ENCODE data around the gene CHD6.
A peak's percentile ranks its signal among the peaks of the same experiment; 100 is the strongest.

The CHD6 gene

DNA sequence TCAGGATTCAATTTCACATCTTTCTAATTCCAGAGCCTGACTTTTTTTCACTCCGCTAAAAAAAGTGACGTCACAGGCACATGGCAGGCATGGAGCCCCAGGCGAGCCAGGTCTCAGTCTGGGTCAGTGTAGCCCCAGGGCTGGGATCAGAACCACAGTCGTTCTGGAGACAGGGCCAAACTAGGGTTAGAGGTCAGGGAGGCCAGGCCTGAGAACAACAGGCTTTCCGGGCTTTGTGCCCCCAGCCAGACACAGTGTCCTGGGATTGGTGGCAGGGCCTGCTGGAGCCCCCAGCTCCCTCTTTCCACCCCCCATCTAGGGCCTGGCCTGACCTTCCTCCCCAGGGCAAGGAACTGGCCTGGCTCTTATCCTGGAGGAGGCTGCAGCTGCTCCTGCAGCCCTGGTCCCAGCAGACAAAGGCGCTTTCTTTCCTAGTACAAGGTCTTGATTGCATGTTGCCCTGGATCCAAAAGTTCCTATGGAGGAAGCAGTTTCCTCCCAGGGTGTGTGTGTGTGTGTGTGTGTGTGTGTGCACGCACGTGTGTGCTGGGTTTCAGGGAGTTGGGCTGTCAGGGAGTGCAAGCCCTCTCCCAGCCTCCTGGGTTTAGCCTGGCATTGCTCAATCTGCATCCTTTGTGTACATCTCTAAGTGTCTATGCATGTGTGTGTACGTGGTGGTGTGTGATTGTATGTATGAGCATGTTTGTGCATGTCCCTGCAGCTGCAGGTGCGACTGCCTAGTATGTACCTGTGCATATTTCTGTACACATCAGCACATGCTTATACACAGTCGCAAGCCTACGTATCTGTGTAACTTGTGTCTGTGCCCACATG, 225.1 kb downstream of the CHD6 start:
- no peak overlapping the region for H3K4me3 ChIP-seq (ENCODE audit: low read depth, low read length)
- no peak overlapping the region for H3K27ac ChIP-seq
- in situ Hi-C loops (cut with HindIII; ENCODE audit: low pct_ligation_motif_present, low sequenced_read_pairs), result no loop called here
- no peak for DNase-seq
- TF ChIP-seq, protein P1, sequence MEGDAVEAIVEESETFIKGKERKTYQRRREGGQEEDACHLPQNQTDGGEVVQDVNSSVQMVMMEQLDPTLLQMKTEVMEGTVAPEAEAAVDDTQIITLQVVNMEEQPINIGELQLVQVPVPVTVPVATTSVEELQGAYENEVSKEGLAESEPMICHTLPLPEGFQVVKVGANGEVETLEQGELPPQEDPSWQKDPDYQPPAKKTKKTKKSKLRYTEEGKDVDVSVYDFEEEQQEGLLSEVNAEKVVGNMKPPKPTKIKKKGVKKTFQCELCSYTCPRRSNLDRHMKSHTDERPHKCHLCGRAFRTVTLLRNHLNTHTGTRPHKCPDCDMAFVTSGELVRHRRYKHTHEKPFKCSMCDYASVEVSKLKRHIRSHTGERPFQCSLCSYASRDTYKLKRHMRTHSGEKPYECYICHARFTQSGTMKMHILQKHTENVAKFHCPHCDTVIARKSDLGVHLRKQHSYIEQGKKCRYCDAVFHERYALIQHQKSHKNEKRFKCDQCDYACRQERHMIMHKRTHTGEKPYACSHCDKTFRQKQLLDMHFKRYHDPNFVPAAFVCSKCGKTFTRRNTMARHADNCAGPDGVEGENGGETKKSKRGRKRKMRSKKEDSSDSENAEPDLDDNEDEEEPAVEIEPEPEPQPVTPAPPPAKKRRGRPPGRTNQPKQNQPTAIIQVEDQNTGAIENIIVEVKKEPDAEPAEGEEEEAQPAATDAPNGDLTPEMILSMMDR (IDR thresholded peaks at IDR 0.05; ENCODE audit: low read depth, low read length, missing control alignments), result no peak
- H3K36me3 ChIP-seq (replicated peaks), result no peaks in the 10 kb centered on the region
- no peaks in the 10 kb centered on the region for H3K27me3 ChIP-seq (replicated peaks)

DNA sequence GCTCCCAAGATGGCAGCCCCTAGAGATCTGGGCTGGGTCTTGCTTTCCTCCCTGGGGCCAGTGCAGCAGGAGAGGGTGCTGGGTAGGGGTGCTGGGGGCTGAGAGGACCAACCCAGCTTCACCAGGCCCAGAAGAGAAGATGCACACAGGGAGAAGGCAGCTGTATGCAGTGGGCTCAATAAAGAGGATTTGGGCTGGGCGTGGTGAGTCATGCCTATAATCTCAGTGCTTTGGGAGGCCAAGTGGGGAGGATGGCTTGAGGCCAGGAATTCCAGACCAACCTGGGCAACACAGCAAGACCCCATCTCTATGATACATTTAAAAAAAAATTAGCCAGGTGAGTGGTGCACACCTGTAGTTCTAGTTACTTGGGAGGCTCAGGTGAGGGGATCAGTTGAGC, 225.9 kb downstream of the CHD6 start:
- H3K36me3 ChIP-seq (replicated peaks), result no peaks in the 10 kb centered on the region
- in situ Hi-C loops (cut with HindIII; ENCODE audit: low pct_ligation_motif_present, low sequenced_read_pairs), result no loop called here
- H3K27me3 ChIP-seq (replicated peaks), result no peaks in the 10 kb centered on the region
- no peak overlapping the region for H3K27ac ChIP-seq
- H3K4me3 ChIP-seq (ENCODE audit: low read depth, low read length), result no peak overlapping the region
- TF ChIP-seq, protein P1 (IDR thresholded peaks at IDR 0.05; ENCODE audit: low read depth, low read length, missing control alignments), result no peak
- no peak for DNase-seq

DNA sequence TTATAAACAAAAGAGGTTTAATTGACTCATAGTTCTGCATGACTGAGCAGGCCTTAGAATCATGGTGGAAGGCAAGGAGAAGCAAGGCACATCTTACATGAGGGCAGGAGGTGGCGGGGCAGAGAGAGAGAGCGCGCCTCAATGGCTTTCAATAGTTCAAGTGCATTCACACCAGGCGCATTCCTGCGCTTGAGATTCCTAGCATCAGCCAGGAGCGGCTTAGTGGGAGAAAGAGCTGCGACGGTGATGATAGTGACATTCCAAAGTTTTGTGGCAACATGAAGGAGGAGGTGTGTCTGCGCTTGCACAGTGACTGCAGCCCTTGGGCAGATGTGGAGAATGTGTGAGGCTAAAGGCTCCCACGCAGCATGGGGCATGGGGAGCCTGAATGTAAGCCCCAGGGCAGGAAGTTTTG, 226.6 kb downstream of the CHD6 start:
- no peak for DNase-seq
- Histone ChIP-seq H3K4me3 (ENCODE audit: low read depth, low read length) (no peak overlapping the region), H3K36me3 (replicated peaks) (no peaks in the 10 kb centered on the region), H3K27me3 (replicated peaks) (no peaks in the 10 kb centered on the region), H3K27ac (no peak overlapping the region)
- TF ChIP-seq, protein P1 (IDR thresholded peaks at IDR 0.05; ENCODE audit: low read depth, low read length, missing control alignments), result no peak
- in situ Hi-C loops (cut with HindIII; ENCODE audit: low pct_ligation_motif_present, low sequenced_read_pairs), result no loop called here

DNA sequence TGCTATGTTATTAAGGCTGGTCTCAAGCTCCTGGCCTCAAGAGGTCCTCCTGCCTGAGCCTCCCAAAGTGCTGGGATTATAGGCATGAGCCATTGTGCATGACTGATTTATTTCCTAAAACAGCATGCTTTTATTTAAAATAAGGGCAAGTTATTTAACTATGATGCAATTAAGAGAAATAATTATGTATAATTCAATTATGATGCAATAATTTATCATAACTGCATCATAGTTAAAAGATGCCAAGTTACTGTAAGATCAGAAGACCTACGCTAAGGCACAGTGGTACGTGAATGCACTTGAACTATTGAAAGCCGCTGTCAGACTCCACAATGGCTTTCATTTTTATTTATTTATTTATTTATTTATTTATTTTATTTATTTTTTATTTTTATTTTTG, 227.3 kb downstream of the CHD6 start:
- Histone ChIP-seq H3K4me3 (ENCODE audit: low read depth, low read length) (no peak overlapping the region), H3K27me3 (replicated peaks) (no peaks in the 10 kb centered on the region), H3K36me3 (replicated peaks) (no peaks in the 10 kb centered on the region), H3K27ac (no peak overlapping the region)
- TF ChIP-seq, protein P1 (IDR thresholded peaks at IDR 0.05; ENCODE audit: low read depth, low read length, missing control alignments), result no peak
- DNase-seq, result no peak
- in situ Hi-C loops (cut with HindIII; ENCODE audit: low pct_ligation_motif_present, low sequenced_read_pairs), result no loop called here

DNA sequence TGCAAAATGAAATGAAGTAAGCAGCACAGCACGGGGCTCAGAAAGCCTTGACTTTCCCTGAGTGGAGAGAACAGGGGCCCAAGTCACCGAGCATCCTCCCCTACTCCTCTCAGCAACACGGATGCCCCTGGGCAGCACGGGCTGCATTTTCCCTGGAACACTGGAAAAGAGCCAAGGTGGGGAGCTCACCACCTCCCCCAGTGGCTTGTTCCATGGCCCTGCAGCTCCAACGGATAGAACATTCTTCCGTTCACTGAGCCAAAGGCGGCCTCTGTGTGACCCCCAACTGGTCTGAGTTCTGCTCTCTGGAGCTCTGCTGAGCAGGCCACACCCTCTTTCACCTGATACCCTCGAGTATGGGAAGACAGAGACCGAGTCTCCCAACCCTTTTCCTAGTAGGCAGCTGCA, 230.7 kb downstream of the CHD6 start:
- in situ Hi-C loops (cut with HindIII; ENCODE audit: low pct_ligation_motif_present, low sequenced_read_pairs), result no loop called here
- no peaks in the 10 kb centered on the region for H3K27me3 ChIP-seq (replicated peaks)
- peak; percentile 11 for DNase-seq
- TF ChIP-seq, protein P1 (IDR thresholded peaks at IDR 0.05; ENCODE audit: low read depth, low read length, missing control alignments), result peak; percentile 47
- H3K4me3 ChIP-seq (ENCODE audit: low read depth, low read length), result no peak overlapping the region
- H3K36me3 ChIP-seq (replicated peaks), result no peaks in the 10 kb centered on the region
- no peak overlapping the region for H3K27ac ChIP-seq
